HG03196 (cell line): ENCODE data around the gene SPNS2.

ENCODE experiments used
- ATAC-seq: cut with Tn5 transposase; IDR thresholded peaks from one replicate; pipeline ENCODE4 v1.9.1; 2021; ENCODE audit not compliant: unreplicated experiment

Gene SPNS2

DNA sequence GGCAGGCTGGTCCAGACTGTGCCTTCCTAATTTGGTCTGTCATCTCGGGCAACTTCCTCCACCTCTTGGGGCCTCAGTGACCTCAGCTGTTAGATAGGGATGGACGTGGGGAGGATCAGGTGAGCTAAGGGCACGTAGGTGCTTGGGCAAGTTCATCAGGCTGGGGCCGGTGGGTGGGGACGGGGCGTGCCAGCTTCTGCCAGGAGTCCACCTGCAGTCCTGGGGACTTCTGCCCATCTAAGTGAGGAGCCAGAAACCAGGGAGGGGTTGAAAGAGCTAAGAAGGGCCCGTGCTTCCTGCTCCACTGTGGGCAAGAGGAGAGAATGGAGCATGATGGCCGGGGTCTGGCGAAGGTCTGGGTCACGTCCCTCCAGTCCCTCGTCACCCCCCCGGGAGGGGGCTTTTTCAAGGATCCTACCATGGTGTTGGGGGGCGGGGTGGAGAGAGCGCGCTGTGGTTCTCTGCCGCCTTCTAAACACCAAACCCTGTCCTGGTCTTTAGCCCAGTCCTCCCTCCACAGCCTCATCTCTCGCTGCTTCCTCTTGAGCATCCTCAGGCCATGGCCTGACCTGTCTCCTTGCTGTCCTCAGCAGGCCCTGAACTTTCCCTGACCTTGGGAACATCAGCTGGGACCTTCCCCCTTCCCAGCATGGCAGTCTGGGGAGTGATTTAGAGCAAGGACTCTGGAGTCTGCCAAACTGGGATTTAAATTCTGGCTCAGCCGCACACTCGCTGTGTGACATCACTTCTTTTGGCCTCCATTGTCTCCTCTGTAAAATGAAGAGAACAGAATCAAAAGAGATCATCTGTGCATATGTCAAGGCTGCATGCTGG is 21.6 kb downstream of the SPNS2 start:
- ATAC-seq, result no peak

GRCh38 chr17:4520894-4521600 is 22.4 kb downstream of the SPNS2 start:
- ATAC-seq, result no peak

DNA sequence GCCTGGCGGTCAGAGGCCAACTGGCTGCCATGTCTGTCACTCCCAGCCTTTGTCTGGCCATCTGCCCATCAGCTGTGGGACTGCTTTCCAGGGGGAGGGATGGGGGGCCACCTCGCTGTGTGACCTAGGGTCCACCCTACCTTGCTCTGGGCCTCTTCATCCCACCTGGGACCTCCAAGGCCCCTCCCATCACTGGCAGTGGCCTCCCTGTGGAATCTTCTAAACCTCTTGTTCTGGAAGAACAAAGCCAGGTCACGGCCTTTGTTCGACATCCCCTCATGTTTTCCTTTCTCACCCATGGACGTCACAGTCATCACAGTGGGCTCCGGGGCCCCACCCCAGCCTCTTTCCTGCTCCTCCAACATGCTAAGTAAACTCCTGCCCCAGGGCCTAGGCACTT is 24.0 kb downstream of the SPNS2 start:
- ATAC-seq, result no peak

DNA sequence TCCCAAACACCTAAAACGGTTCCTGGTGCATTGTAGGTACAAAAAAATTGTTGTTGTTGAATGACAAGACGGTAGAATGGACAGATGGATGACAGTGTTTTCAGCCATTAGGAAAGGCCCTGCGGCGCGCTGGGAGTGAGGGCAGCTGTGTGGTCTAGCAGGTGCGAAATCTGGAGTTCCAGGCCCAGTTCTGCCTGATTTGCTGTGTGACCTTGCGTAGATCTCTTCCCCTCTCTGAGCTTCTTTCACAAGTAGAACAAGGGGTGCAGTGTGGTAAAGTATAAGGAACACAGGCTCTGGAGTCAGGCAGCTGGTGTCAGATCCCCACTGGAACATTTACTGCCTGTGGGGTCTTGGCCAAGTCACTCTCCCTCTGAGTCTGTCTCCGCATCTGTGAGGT is 25.3 kb downstream of the SPNS2 start:
- ATAC-seq, result no peak

GRCh38 chr17:4525691-4526397 is 27.2 kb downstream of the SPNS2 start:
- no peak for ATAC-seq

DNA sequence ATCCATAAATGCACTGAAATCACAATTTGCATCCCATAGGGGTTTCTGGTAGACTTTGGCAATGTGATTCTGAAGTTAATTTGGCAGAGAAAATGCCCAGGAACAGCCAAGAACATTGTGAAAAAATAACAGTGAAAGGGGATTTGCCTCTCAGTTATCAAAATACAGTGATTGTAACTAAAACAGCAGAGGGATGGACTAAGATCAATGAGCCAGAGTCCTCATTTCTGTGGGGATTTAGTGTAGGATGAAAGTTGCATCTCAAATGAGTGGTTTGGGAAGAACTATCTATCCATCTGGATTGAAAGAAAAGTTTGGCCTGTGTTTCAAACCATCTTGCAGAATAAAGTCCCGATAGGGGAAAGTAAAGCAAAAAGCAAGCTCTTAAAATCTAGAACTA is 28.5 kb downstream of the SPNS2 start:
- ATAC-seq, result no peak

GRCh38 chr17:4527566-4528125 is 29.0 kb downstream of the SPNS2 start:
- no peak for ATAC-seq

DNA sequence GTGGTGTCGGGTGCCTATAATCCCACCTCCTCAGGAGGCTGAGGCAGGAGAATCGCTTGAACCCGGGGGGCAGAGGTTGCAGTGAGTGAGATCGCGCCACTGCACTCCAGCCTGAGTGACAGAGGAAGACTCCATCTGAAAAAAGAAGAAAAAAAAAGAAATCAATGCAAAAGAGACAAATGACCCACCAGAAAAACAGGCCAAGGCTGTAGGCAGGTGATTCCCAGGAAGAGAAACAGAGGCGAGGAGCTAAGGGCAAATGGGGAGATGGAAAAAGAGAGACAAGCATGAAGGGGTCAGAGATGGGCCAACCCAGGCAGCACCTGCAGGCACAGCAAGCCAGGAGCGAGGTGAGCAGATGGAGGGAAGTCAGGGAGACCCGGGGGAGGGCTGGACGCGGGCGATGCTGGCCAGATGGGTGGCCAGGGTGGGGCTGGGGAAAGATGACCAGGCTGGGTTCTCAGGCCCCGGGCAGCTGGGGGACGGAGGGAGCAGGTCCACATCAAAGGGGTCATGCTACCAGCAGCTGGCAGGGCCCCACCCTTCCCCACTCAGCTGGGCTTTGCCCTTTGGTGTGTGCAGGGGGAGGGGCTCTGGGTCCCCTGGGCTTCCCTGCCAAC is 31.0 kb downstream of the SPNS2 start:
- ATAC-seq, result no peak

GRCh38 chr17:4530799-4531730 is 32.4 kb downstream of the SPNS2 start:
- no peak for ATAC-seq

DNA sequence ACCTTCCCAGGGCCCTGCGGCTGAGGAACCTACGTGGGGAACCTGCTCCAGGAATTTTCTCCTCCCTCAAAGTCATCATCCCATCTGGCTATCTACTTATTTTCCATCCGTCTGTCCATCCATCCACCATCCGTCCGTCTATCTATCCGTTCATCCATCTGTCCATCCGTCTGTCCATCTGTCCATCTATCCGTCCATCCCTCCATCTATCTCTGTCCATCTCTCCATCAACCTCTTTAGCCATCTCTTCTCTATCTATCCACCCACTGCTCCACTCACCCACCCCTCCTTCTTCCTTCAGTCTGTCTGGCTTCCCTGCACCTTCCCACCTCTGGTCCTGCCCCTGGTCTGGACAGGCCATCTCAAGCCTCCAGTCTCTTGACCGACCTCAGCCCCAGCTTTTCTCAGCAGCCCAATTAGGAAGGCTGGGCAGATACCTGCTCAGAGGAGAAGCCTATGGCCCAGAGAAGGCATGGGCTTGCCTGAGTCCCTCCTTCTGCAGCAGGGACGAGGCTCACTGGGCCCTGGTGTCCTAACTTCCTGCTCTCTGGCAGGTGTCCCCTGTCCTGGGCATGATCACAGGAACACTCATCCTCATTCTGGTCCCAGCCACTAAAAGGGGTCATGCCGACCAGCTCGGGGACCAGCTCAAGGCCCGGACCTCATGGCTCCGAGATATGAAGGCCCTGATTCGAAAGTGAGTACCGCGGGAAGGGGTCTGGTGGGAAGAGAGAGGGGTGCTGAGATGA is 33.5 kb downstream of the SPNS2 start:
- no peak for ATAC-seq

- no peak for ATAC-seq
Measured at GRCh38 chr17:4532860-4533522, 34.3 kb downstream of the SPNS2 start.

DNA sequence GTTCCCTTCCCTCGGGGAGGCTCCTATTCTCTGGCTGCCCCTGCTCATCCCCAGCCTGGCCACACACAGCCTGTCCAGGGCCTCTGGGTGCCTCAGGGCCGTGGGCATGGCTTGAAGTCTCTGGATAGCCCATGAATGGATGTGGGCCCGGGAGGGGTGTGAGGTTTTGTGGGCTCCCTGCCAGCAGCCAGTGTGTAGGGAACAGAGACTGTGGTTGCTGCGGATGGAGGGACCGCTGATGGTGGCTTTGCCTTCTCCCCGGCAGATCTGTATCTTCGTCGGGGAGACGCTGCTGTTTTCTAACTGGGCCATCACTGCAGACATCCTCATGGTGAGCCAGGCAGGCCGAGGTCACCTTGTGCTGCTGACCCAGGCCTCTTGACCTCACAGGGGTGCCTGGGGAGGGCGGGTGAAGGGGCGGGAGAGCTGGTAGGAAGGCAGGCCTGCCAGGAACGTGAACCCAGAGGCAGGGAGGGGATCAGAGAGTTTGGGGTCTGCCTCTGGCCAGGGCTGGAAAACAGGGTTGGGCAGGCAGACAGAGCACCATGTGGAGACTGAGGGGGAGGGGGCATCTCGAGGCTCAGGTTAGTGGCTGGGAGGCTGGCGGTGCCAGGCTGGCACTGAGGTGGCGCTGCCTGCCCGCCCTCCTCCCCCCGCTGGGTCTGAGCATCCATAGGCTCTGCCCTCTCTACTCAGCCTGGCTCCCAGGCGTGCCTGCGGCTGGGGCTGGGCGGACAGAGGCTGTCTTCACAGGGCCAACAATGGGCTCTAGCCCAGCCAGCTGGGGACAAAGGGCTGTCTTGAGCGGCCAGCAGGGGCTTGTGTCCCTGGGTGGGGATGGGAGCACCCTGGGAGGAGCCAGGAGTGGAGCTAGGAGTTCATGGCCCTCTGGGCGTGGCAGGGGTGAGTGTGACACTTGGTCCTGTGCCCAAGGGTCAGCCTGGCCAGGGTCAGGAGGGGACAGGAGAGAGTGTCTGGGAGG is 35.1 kb downstream of the SPNS2 start:
- ATAC-seq, result no peak

DNA sequence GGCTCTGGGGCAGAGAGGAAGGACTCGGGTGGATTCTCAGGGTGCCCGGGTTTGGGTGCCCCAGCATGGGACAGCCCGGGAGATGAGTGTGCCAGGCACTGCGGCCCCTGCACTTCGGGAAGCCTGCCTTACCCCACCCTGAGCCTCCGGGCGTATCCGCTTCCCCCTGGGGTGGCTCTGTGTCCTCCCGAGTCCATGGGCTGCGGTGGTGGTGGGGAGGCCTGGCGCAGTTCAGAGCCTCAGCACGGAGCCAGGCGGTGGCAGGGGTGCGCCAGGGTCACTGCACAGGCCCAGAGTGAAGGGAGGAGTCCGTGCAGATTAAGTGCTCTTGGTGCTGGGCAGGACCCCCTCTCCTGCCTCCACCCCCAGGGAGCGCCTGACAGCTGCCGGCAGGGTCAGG is 35.8 kb downstream of the SPNS2 start:
- no peak for ATAC-seq

DNA sequence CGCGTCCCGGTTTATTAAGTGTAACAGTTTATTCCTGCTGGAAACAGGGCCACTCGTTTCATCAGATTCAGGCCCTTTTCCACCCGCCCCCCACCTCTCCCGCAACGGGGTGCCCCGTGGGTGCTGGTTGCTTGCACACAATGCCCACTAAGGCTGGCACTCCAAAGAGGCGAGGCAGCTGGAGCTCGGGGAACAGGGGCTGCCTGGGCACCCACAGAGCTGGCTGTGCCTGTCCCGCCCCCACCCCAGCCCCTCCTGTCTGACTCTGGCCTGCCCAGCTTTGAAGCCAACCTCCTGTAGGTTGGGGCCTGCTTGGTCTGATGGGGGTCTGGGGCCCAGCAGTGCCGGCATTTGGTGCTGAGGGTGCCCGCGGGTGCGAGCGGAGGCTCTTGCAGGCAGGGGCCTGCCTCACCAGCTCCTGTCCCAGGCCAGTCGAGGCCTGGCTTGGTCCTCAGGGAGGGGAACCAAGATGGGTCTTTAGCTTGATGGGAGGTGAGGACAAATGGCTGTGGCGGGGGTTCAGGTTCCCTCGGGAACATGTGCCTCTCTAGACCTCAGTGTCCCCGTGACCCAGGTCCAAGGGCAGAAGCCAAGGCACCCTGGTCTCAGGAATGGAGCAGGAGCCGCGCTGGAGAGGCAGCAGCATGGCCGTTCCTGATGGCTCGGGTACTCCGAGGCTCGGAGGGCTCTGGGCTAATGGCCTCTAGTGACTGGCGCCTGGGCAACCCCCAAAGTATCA is 36.4 kb downstream of the SPNS2 start:
- ATAC-seq, result no peak

DNA sequence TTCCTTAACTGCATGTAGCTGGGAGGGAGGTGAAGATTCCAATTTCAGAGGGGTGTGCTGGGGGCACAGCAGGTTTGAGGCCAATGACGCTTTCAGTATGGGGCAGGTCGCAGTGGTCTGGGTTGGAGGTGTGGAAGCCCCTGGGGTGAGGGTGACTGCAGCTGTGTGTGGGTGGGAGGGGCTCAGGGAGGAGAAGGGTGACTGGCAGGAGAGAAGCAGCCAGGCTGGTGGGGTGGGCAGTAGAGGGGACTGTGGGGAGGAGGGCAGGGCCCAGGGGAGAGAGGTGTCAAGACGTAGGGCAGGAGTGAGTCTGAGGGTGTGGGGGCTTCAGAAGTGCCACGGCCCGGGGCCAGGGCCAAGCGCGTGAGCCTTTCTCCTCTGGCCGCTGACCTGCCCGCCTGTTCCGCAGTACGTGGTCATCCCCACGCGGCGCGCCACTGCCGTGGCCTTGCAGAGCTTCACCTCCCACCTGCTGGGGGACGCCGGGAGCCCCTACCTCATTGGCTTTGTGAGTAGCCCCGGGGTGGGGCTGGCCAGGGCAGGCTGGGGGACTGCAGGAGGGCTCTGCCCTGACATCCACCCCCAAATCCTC is 37.1 kb downstream of the SPNS2 start:
- no peak for ATAC-seq

DNA sequence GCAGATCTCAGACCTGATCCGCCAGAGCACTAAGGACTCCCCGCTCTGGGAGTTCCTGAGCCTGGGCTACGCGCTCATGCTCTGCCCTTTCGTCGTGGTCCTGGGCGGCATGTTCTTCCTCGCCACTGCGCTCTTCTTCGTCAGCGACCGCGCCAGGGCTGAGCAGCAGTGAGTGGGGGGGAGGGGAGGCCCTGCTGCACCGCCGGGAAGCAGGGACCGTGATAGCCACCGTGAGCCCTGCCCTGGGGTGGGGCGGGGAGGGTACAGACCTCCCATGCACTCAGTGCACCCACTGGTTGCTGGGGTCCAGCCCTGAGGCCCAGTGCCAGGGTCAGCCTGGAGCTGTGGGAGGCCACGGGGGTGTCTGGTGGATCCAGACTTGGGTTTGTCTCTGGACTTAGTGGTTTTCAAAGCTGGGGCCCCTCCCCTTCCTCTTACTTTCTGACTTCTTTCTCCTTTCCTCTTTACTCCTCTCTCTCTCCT is 37.6 kb downstream of the SPNS2 start:
- no peak for ATAC-seq
